H54 (cell line): ENCODE results near the gene SLK.

Experiments
- DNase-seq: peaks from one replicate; pipeline ENCODE4 v3.0.0; 2011; ENCODE audit warnings: low spot score, mixed read lengths; ENCODE audit not compliant: insufficient read length
- FAIRE-seq: peaks from 3 replicates; lab custom pipeline; 2011; peaks lifted over from hg19 to GRCh38; lab: Jason Lieb, UNC
- POLR2A ChIP-seq: IDR thresholded peaks from 2 replicates; pipeline ENCODE4 v1.6.1; 2011; ENCODE audit warnings: low read depth, mild to moderate bottlenecking, low read length

The SLK gene

DNA sequence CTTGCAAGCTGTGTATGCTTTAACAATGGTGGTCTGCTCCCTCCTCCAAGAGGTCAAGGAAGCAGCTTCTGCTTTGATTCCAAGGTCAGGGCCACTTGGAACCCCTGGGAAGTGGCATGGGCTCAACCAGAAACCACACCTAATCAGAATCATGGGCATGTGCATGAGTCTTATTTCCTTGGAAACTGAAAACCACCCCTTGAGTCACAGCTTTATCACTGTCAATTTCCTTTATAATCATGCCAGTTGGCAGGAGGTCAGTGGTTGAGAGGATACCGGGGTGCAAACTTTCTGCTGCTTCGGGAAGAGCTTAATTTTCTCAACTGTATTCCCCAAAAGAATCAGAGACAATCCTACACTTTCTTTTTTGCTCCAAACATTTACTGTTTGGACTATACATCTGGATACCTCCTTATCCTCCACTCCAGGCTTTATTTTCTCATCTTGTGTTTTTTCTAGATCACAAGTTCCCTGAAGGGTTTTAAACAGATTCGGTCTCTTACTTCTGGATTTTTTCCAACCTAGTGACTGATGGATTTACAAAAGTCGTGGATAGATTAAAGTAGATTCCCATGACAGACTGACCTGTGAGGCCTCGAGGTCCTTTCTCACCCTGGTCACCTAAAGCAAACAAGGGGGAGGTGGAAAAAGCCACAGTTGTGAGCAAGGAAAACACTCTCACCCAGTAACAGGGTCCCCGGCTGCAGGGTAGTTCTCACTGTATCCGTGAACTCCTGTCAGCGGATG is 82.7 kb downstream of the SLK start:
- no peak for FAIRE-seq
- no peak for TF ChIP-seq POLR2A
- peak; percentile 75 for DNase-seq

DNA sequence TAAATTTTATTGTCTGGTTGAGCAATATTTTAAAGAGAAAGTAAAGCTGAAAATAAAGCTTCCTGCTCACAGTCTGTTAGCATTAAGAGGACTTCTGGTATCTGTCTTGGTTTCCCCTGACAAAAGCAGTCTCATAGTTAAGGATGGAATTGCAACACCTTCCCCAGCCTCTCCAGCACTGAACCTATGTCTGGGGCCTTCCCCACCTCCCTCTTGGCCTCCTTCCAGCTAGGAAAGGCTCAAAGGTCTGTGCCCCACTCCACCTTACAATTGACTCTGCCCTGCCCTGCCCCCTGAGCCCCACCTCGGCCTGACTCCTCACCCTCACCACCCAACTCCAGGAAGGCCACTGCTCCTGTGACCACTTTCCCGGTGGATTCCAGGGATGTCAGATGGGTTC is 85.5 kb downstream of the SLK start:
- FAIRE-seq (no peak), DNase-seq (no peak)
- TF ChIP-seq POLR2A, result no peak

DNA sequence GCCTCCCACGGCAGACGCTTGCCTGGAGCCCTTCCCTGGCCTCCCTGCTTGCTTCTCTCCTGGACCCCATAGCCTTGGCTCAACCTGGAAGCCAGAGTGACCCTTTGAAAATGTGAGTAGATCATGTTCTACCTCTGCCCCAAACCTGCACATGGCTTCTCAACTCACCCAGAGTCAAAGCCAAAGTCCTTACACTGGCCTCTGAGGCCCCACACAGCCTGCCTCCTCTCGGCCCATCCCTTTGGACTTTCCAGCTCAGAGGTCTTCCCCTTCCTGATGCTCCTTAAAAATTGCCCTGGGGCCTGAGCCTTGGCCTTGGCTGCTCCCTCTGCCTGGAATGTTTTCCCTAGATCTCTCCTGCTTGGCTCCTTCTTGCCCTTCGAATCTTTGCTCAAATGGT is 86.3 kb downstream of the SLK start:
- no peak for FAIRE-seq
- TF ChIP-seq POLR2A, result no peak
- no peak for DNase-seq

DNA sequence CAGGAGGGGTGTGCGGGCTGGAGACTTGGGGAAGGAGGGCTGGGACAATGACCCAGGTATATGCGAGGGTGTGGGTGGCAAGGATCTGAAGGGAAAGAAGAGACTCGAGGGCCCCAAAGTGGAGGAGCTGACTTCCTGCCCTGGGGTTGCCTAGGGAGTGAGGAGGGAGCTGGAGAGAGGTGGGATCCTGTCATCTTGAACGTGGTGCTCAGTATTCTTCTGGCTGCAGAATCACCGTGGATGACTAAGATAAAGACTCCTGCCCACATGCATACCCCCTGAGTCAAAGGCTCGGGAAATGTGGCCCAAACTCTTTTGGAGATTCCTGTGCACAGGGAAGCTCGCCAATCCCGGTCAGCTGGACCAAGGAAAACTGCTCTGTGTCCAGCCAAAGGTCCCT is 87.5 kb downstream of the SLK start:
- TF ChIP-seq POLR2A, result no peak
- DNase-seq, result peak; percentile 85
- FAIRE-seq, result no peak

DNA sequence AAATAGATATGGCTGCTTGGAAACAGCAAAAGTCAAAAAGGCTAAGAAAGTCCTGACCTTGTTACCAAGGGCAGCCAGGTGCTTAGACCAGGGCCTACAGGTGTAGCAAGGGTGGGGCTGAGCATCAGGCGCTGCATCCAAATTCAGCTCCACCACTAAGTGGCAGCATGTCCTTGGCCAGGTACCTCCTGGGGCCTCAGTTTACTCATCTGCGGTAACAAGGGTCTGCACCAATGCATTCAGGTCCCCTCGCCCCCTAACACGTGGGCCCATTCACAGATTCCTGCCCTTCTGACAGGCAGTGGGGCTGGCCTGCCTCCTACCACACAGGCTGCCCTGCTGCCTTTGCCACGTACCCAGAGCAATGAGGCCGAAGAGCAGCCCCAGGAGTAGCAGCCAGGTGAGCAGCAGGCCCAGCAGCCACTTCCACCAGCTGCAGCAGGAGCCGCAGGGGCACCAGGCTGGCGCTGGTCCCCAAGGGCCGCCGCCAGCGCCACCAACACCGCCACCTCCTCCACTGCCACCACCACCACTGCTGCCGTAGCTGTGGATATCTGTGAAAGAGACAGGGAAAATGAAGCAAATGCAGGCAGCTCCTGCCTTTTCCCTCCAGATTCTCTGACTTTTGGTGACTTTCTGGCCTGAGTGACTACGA is 89.8 kb downstream of the SLK start:
- TF ChIP-seq POLR2A, result no peak
- FAIRE-seq (no peak), DNase-seq (no peak)

DNA sequence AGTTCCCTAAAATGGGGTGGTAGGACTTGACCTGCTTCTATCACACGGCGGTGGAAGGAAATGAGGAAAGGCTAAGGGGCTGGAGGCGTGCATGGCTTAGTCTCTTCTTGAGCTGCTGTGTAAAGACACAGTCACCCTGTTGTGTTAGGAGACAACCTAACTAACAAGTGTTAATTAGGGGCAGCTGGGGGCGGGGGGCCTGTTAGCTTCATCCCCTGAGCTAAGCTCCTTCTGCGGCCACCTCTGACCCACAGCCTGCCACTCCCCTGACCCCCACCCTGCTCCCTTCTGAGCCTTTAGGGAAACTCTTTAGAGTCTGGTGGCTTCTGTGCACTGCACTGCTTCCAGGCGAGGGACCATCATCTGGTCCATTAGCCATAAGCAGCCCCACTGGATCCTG is 90.8 kb downstream of the SLK start:
- FAIRE-seq (no peak), DNase-seq (no peak)
- no peak for TF ChIP-seq POLR2A

DNA sequence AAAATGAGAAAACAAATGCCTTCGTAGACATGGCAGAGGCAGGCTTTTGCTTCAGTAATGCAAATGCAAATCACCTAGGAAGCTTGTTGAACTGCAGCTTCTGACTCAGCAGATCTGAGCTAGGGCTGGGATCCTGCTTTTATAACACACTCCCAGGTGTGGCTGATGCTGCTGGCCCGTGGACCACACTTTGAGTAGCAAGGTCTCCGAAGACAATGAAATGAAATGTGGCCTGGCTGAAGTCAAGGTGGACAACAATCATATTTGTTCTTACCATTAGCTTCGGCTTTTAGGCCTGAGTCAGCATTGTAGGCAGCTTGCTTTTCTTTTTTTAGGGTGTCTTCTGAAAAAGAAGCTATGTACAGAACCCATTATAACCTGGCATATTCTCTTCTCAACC is 92.4 kb downstream of the SLK start:
- no peak for FAIRE-seq
- no peak for TF ChIP-seq POLR2A
- no peak for DNase-seq

DNA sequence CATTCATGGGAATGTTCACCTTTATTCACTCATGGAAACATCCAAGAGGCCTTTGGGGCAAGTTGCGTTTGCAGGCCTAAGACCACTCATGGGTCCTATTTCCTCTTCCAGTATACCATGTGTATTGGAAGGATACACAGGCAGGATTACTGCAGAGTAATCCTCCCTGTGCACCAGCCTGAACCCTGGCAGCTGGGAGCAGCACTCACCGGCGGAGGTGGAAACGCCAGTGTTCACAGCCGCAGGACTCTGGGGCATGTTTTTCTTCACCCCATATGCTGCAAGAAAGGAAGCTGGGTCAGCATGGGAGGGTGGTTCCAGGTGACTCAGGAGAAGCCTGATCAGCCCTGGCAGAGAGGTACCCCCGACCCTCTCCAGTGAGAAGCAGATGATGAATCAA is 94.3 kb downstream of the SLK start:
- FAIRE-seq, result no peak
- no peak for DNase-seq
- no peak for TF ChIP-seq POLR2A

DNA sequence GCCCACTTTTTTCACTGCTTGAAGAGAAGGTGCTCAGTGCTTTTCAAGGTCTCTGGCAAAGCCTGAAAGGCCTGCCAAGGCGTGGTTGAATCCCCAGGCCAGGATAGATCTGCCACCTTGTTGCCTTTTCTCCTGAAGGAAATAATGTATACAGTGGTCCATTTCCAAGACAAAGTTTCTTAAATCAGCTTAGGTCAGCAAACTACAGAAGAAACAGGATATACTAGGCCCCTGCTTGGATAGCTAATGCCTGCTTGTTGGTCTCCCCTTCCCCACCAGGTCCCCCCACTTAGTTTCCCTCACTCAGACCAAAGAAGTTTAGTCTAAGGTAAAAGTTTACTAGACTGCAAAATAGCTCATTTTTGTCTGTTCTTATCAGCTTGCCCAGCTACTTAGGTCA is 98.8 kb downstream of the SLK start:
- FAIRE-seq (no peak), DNase-seq (no peak)
- TF ChIP-seq POLR2A, result no peak

DNA sequence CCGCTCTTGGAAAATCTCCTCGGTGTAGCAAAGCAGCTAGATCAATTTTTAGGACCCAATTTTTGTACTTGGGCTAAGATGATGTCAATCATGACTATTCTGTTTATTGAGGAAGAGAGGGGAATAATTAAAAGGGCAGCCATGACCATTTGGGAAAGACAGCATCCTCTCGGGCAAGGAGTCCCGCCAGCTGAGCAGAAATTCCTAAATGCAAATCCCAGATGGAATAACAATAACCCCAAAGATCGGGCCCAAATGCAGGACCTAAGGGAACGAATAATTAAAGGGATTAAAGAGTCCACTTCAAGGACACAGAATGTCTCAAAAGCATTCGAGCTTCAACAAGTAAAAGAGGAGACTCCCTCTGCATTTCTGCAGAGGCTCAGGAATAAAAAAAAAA is 100.0 kb downstream of the SLK start:
- FAIRE-seq (no peak), DNase-seq (no peak)
- no peak for TF ChIP-seq POLR2A

DNA sequence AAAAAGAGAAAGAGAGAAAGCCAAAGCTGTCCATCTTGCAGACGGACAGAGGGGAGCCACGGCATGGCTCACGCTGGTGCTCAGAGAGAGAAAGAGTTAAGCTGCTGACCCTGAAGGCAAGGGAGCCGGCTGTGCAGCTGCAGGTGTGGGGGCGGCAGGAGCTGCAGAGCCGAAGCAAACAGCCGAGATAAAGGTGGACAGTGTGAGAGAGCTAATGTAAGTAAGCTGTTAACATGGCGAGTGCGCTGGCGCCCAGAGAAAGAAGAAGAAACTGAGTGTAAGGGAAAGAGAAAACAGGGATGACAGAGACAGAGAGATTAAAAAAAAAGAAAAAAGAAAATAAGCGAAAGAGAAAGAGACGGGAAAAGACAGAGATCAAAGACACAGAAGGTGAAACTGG is 100.6 kb downstream of the SLK start:
- TF ChIP-seq POLR2A, result no peak
- FAIRE-seq (no peak), DNase-seq (no peak)

DNA sequence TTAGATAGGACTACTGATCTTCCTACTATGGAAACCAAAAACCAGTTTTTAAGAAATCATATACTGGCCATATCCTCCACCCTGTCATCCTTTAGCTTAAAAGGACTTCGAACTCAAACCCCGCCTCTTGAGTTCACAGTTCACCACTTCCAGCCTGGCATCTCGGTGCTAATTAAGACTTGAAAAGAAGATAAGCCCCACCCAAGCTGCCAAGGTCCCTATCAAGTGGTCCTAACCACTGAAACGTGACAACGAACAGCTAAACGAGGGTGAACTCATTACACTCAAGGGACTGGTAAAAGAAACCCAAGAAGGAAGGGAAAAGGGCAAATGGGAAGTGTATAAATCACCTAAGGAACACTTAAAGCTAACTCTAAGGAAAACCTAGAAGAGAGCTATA is 102.7 kb downstream of the SLK start:
- no peak for DNase-seq
- no peak for FAIRE-seq

DNA sequence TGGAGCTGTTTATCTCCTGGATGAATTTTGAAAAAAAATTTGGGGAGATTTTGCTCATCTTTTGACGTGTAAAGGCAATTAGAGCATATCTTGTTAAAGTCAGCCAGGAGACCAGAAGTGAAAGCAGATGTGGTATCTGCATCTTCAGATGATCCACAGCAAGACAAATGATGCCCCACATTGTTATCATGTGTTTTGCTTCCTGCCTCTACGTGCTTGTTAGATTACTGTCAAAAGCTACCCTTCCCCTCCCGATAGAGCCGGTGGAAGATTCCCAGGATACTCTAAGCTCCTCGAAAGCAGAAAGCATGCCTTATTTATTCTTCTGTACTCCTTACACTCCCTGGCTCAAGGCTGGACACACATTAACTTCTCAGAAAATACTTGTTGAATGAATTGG is 105.8 kb downstream of the SLK start:
- FAIRE-seq (no peak), DNase-seq (no peak)
- no peak for TF ChIP-seq POLR2A

More for the DNA sequence above, 102.7 kb downstream of the SLK start:
- no peak for TF ChIP-seq POLR2A

DNA sequence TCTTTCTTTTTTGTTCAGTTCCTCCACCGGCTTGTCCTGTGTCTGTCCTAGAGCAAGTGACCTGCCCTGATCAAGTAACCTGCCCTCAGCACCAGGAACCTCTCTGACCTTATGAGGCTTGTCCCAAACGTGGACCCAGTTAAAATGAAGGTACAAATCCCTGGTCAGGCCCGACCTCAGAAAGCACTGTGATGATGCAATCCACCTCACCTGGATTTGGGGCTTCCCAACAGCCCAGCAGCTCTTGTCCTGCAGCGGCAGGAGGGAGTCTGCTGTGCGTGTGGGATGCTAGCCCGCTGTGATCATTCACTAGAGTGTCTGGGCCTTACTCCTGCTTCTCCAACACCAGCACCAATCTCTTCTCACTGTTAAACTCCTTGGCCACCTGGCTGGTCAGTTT is 107.6 kb downstream of the SLK start:
- TF ChIP-seq POLR2A, result no peak
- DNase-seq (no peak), FAIRE-seq (no peak)

DNA sequence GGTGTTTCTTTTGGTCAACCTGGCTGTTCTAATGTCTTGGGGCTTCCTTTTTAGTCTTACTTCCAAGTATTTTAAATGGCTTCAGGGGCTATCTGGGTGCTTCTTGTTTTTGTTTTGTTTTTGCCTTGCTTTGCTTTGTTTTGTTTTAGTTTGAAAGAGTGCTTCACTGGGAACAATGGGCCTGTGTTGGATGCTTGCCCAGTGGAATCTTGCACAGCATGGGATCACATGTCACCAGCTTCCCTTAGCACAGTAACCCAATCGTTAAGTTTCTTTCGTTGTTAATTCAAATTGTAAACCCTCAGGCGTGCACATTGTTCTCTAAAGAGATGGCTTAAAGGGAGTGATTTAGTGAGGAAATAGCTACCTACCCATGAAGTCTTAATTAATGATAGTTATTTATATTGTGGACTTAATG is 109.8 kb downstream of the SLK start:
- FAIRE-seq, result no peak
- no peak for DNase-seq
- TF ChIP-seq POLR2A, result no peak

DNA sequence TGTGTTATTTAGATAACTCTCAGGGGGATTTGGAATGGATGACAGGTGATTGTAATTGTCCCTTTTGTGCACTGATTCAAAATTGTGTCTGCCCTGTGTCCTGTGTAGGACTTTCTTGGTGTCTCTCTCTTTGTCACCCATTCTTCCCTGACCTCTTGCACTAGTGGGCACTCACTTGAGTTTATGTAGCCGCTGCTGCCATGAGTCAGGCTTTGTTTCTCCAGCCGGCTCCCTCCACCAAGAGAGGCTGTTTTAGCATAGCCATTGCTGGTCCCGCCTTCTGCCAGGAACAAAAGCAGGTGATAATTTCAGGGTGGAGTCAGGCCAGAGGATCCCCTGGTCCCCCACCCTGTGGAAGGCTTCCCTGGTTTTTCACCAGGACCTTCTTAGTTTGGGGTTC is 110.3 kb downstream of the SLK start:
- DNase-seq, result no peak
- no peak for TF ChIP-seq POLR2A
- FAIRE-seq, result no peak
